ENCODE data around the gene AHDC1. TPM values are rescaled to one million over a fixed set of nuclear protein-coding genes. Genes with fewer than 3 reads are reported as not detected.

Gene AHDC1
- total and polyA plus RNA-seq, 2 experiments from 2014 or later = 13.3 to 14.4 TPM

GRCh38 chr1:27624467-27625178, 20.7 kb upstream of the AHDC1 start:
- H3K4me3 ChIP-seq = no peak overlapping the region
- no peak overlapping the region for H3K4me2 ChIP-seq
- H3K79me2 ChIP-seq = no peaks in the 10 kb centered on the region
- H3K27ac ChIP-seq = no peak overlapping the region
- 71% methylated on average over 7 of the region's 7 CpGs for WGBS (ENCODE audit: low lambda C conversion rate, missing lambda C conversion rate)
- H3K4me1 ChIP-seq (ENCODE audit: insufficient read depth) = no peaks in the 10 kb centered on the region
- H3K36me3 ChIP-seq (replicated peaks; ENCODE audit: insufficient read depth, low read depth) = no peaks in the 10 kb centered on the region
- no peak for DNase-seq (ENCODE audit: low spot score)
- H2AFZ ChIP-seq = no peak overlapping the region
- no peaks in the 10 kb centered on the region for H3K9me2 ChIP-seq (replicated peaks; ENCODE audit: insufficient read depth)
- no peaks in the 10 kb centered on the region for H3K9me3 ChIP-seq (ENCODE audit: low read depth)
- no peaks in the 10 kb centered on the region for H4K20me1 ChIP-seq (ENCODE audit: insufficient read depth, poor library complexity, severe bottlenecking)
- TF ChIP-seq CTCF (IDR thresholded peaks at IDR 0.05; ENCODE audit: poor library complexity) (no peak), EZH2phosphoT487 (IDR thresholded peaks at IDR 0.05; ENCODE audit: low read depth, severe bottlenecking, unreplicated experiment) (no peak), EZH2 (IDR thresholded peaks at IDR 0.05; ENCODE audit: borderline replicate concordance) (no peak)
- peaks cover 5% of the 10 kb centered on the region for H3K27me3 ChIP-seq

GRCh38 chr1:27623327-27624212, 19.6 kb upstream of the AHDC1 start:
- H3K4me1 ChIP-seq (ENCODE audit: insufficient read depth) = no peaks in the 10 kb centered on the region
- H3K4me2 ChIP-seq = no peak overlapping the region
- DNase-seq (ENCODE audit: low spot score) = no peak
- H2AFZ ChIP-seq = no peak overlapping the region
- no peaks in the 10 kb centered on the region for H3K9me2 ChIP-seq (replicated peaks; ENCODE audit: insufficient read depth)
- no peaks in the 10 kb centered on the region for H3K36me3 ChIP-seq (replicated peaks; ENCODE audit: insufficient read depth, low read depth)
- H3K27ac ChIP-seq = no peak overlapping the region
- WGBS (ENCODE audit: low lambda C conversion rate, missing lambda C conversion rate) = 95% methylated on average over 13 of the region's 13 CpGs
- no peaks in the 10 kb centered on the region for H4K20me1 ChIP-seq (ENCODE audit: insufficient read depth, poor library complexity, severe bottlenecking)
- no peak for TF ChIP-seq CTCF (IDR thresholded peaks at IDR 0.05; ENCODE audit: poor library complexity)
- no peak for TF ChIP-seq EZH2phosphoT487 (IDR thresholded peaks at IDR 0.05; ENCODE audit: low read depth, severe bottlenecking, unreplicated experiment)
- TF ChIP-seq EZH2 (IDR thresholded peaks at IDR 0.05; ENCODE audit: borderline replicate concordance) = no peak
- H3K9me3 ChIP-seq (ENCODE audit: low read depth) = no peaks in the 10 kb centered on the region
- no peak overlapping the region for H3K4me3 ChIP-seq
- peaks cover under 1% of the 10 kb centered on the region for H3K27me3 ChIP-seq
- H3K79me2 ChIP-seq = no peaks in the 10 kb centered on the region

- TF ChIP-seq EZH2 (IDR thresholded peaks at IDR 0.05; ENCODE audit: borderline replicate concordance) (no peak), EZH2phosphoT487 (IDR thresholded peaks at IDR 0.05; ENCODE audit: low read depth, severe bottlenecking, unreplicated experiment) (no peak)
- DNase-seq (ENCODE audit: low spot score) = no peak
- Histone ChIP-seq H3K4me2 (no peak overlapping the region), H4K20me1 (ENCODE audit: insufficient read depth, poor library complexity, severe bottlenecking) (no peaks in the 10 kb centered on the region), H2AFZ (no peak overlapping the region), H3K27ac (no peak overlapping the region), H3K9me3 (ENCODE audit: low read depth) (no peaks in the 10 kb centered on the region), H3K4me1 (ENCODE audit: insufficient read depth) (no peaks in the 10 kb centered on the region), H3K27me3 (no peaks in the 10 kb centered on the region), H3K9me2 (replicated peaks; ENCODE audit: insufficient read depth) (no peaks in the 10 kb centered on the region), H3K36me3 (replicated peaks; ENCODE audit: insufficient read depth, low read depth) (no peaks in the 10 kb centered on the region), H3K4me3 (no peak overlapping the region), H3K79me2 (no peaks in the 10 kb centered on the region)
- WGBS (ENCODE audit: low lambda C conversion rate, missing lambda C conversion rate) = 87% methylated on average over 4 of the region's 4 CpGs
Measured at GRCh38 chr1:27622828-27623227, 18.9 kb upstream of the AHDC1 start.
